Activated CD8-positive, alpha-beta T cell treated with anti-CD3 and anti-CD28 coated beads for 36 hours (primary cell): Measurements from ENCODE around the gene ADCY4. TPM values are rescaled to one million over a fixed set of nuclear protein-coding genes. Genes with fewer than 3 reads are reported as not detected.

Experiments
- ATAC-seq: fragments of 200-7000 bp; cut with Tn5 transposase; one replicate; pipeline ENCODE4 v1.10.0; 2021; ENCODE audit warnings: mild to moderate bottlenecking, moderate library complexity
- CTCF ChIA-PET: fragments of 350-600 bp; sonication (Branson Sonifier 250); formaldehyde crosslinking; loops from one replicate; lab custom pipeline; 2021; ENCODE audit warnings: antibody characterized with exemption; lab: Charles Lee
- POLR2A ChIA-PET: fragments of 350-600 bp; sonication (Branson Sonifier 250); formaldehyde crosslinking; loops from one replicate; lab custom pipeline; 2021; ENCODE audit warnings: antibody characterized with exemption; lab: Charles Lee
- DNase-seq: peaks from one replicate; pipeline ENCODE4 v3.0.0-alpha.2; 2020
- H3K27ac Mint-ChIP-seq: one replicate; pipeline ENCODE4 v1.8.0; 2021; ENCODE audit warnings: mild to moderate bottlenecking, mixed read lengths
- H3K27me3 Mint-ChIP-seq: one replicate; pipeline ENCODE4 v1.8.0; 2021; ENCODE audit warnings: mixed read lengths
- H3K36me3 Mint-ChIP-seq: one replicate; pipeline ENCODE4 v1.8.0; 2021; ENCODE audit warnings: low read depth, mixed read lengths
- H3K4me1 Mint-ChIP-seq: one replicate; pipeline ENCODE4 v1.8.0; 2021; ENCODE audit warnings: low read depth, mixed read lengths
- H3K4me3 Mint-ChIP-seq: one replicate; pipeline ENCODE4 v1.8.0; 2021; ENCODE audit warnings: mild to moderate bottlenecking, moderate library complexity, mixed read lengths
- H3K9me3 Mint-ChIP-seq: one replicate; pipeline ENCODE4 v1.8.0; 2021; ENCODE audit warnings: mixed read lengths
- intact Hi-C: fragments of 100-400 bp; cut with micrococcal nuclease; formaldehyde crosslinking; loops from one replicate; pipeline ENCODE4 v1.10.0; 2022
- total RNA-seq, 2 experiments: library from RNA; stranded (reverse); gene quantifications; one replicate each; pipeline ENCODE4 v1.2.3, GENCODE V29; 2021
- TF ChIP-seq, protein P1 (sequence below): fragments of 200-600 bp; IDR thresholded peaks from one replicate; pipeline ENCODE4 v1.8.0; 2022; ENCODE audit warnings: antibody characterized with exemption, mild to moderate bottlenecking

ADCY4 gene
- total RNA-seq, 2 experiments from 2014 or later, result 1.3 to 1.5 TPM

DNA sequence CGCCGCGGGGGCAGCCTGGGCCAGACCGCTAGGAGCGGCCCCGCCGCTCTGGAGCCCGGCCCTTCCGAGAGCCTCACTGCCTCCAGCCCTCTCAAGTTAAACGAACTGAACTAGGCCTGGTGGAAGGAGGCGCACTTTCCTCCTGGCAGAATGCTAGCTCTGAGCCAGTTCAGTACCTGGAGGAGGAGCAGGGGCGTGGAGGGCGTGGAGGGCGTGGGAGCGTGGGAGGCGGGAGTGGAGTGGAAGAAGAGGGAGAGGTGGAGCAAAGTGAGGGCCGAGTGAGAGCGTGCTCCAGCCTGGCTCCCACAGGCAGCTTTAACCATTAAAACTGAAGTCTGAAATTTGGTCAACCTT, 18.3 kb downstream of the ADCY4 start:
- peaks cover 47% of the 10 kb centered on the region for H3K4me1 Mint-ChIP-seq
- ChIA-PET POLR2A (interaction anchor here (0.5 to 1.9 kb wide), 5 partner anchors 8 to 149 kb away, joined by 3 to 4 read pairs (median 4); partner anchors contain the start of genes CBLN3 and KHNYN), CTCF (interaction anchor here (1.9 to 10.2 kb wide), 2 partner anchors 9 to 17 kb away, joined by 7 to 88 read pairs; partner anchors contain the start of genes ADCY4 and CIDEB)
- intact Hi-C loops, result no loop called here
- H3K27ac Mint-ChIP-seq, result no peak overlapping the region
- no peak overlapping the region for H3K4me3 Mint-ChIP-seq
- TF ChIP-seq, protein P1, sequence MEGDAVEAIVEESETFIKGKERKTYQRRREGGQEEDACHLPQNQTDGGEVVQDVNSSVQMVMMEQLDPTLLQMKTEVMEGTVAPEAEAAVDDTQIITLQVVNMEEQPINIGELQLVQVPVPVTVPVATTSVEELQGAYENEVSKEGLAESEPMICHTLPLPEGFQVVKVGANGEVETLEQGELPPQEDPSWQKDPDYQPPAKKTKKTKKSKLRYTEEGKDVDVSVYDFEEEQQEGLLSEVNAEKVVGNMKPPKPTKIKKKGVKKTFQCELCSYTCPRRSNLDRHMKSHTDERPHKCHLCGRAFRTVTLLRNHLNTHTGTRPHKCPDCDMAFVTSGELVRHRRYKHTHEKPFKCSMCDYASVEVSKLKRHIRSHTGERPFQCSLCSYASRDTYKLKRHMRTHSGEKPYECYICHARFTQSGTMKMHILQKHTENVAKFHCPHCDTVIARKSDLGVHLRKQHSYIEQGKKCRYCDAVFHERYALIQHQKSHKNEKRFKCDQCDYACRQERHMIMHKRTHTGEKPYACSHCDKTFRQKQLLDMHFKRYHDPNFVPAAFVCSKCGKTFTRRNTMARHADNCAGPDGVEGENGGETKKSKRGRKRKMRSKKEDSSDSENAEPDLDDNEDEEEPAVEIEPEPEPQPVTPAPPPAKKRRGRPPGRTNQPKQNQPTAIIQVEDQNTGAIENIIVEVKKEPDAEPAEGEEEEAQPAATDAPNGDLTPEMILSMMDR, result no peak
- H3K27me3 Mint-ChIP-seq, result no peaks in the 10 kb centered on the region
- DNase-seq (no peak), ATAC-seq (no peak)
- H3K36me3 Mint-ChIP-seq, result peaks cover 9% of the 10 kb centered on the region
- H3K9me3 Mint-ChIP-seq, result no peaks in the 10 kb centered on the region

DNA sequence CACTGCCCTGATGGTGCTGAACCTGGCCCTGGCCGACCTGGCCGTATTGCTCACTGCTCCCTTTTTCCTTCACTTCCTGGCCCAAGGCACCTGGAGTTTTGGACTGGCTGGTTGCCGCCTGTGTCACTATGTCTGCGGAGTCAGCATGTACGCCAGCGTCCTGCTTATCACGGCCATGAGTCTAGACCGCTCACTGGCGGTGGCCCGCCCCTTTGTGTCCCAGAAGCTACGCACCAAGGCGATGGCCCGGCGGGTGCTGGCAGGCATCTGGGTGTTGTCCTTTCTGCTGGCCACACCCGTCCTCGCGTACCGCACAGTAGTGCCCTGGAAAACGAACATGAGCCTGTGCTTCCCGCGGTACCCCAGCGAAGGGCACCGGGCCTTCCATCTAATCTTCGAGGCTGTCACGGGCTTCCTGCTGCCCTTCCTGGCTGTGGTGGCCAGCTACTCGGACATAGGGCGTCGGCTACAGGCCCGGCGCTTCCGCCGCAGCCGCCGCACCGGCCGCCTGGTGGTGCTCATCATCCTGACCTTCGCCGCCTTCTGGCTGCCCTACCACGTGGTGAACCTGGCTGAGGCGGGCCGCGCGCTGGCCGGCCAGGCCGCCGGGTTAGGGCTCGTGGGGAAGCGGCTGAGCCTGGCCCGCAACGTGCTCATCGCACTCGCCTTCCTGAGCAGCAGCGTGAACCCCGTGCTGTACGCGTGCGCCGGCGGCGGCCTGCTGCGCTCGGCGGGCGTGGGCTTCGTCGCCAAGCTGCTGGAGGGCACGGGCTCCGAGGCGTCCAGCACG, 18.9 kb downstream of the ADCY4 start:
- ATAC-seq (no peak), DNase-seq (no peak)
- Mint-ChIP-seq H3K4me1 (peaks cover 49% of the 10 kb centered on the region), H3K36me3 (peaks cover 9% of the 10 kb centered on the region), H3K4me3 (no peak overlapping the region), H3K9me3 (no peaks in the 10 kb centered on the region), H3K27me3 (no peaks in the 10 kb centered on the region), H3K27ac (no peak overlapping the region)
- intact Hi-C loops, result no loop called here
- TF ChIP-seq, protein P1, result no peak
- CTCF ChIA-PET, result interaction anchor here (1.9 to 10.2 kb wide), 2 partner anchors 8 to 17 kb away, joined by 7 to 88 read pairs; partner anchors contain the start of genes ADCY4 and CIDEB
- POLR2A ChIA-PET, result interaction anchor here (0.5 to 1.9 kb wide), 3 partner anchors 9 to 114 kb away, joined by 3 to 4 read pairs (median 4); partner anchors contain the start of genes CBLN3 and KHNYN

DNA sequence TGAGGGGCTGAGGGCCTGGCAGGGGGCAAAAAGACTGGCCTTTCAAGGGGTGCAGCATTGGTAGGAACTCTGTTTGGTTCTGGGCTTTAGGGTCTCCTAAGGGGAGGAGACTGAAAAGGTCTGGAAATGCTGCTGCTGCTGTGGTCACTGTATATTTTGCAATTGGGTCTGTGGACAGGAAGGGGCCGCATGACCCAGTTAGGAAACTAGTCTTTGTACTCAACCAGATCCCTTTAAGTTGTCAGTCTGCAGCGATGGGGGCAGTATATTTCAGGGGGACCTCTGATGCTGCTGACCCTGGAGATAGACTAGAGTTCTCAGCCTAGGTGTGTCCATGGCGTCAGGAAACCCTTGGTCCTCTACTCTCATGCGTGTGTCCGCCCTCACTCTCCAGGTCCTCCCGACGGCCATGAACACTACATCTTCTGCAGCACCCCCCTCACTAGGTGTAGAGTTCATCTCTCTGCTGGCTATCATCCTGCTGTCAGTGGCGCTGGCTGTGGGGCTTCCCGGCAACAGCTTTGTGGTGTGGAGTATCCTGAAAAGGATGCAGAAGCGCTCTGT, 19.5 kb downstream of the ADCY4 start:
- H3K27me3 Mint-ChIP-seq, result no peaks in the 10 kb centered on the region
- H3K9me3 Mint-ChIP-seq, result no peaks in the 10 kb centered on the region
- no peak for DNase-seq
- POLR2A ChIA-PET, result interaction anchor here (1.9 kb wide), 1 partner anchor 115 kb away, joined by 4 read pairs; the partner anchor contains the start of genes CBLN3 and KHNYN
- H3K4me1 Mint-ChIP-seq, result peaks cover 51% of the 10 kb centered on the region
- no peak overlapping the region for H3K27ac Mint-ChIP-seq
- no peak for ATAC-seq
- intact Hi-C loops, result no loop called here
- CTCF ChIA-PET, result interaction anchor here (1.9 to 10.9 kb wide), 3 partner anchors 7 to 18 kb away, joined by 7 to 138 read pairs (median 88); partner anchors contain the start of genes ADCY4 and CIDEB
- no peak overlapping the region for H3K4me3 Mint-ChIP-seq
- TF ChIP-seq, protein P1, result no peak
- peaks cover 9% of the 10 kb centered on the region for H3K36me3 Mint-ChIP-seq

DNA sequence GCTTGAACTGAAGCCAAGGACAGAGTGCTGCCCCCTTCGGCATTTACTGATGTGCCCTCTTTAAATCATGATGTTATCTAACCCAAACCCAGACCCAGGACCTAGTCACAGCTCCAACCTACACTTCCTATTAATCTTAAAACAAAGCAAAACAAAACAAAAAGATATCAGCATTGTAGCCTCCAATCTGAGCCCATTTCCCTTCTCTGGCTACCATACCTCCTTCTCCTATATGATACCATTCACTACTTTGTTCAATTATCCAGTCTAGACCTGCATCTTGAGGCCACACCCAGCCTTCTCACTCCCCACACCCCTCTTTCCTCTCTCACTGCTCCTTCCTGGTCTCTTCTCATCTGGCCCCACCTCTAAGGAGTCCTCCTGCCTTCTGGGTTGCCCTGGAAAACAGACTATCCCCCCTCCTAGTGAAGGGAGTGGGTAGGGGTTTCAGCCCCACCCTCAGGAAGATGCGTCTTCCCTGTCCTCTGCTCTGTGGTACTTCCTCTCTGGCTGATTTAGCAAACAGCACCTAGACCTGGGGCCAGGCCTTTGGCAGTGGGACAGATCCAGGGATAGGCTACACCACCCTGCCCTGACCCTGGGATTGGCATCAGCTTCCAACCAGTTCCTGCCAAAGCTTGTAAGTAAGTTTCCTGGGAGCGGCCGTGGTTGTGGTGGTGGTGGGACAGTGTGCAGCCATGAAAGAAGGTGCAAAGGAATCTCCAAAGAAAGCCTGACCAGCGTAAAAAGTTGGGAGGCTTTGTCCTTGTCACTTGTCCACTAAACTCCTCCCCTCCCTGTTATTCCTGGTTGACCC, 20.3 kb downstream of the ADCY4 start:
- ChIA-PET POLR2A (interaction anchor here (0.7 to 2.2 kb wide), 3 partner anchors 10 to 127 kb away, joined by 3 to 9 read pairs (median 4); partner anchors contain the start of gene TINF2), CTCF (interaction anchor here (0.8 to 28.2 kb wide), 6 partner anchors 15 to 122 kb away, joined by 3 to 873 read pairs (median 19); partner anchors contain the start of genes ADCY4, DHRS1, GMPR2 and KHNYN)
- H3K4me3 Mint-ChIP-seq, result no peak overlapping the region
- TF ChIP-seq, protein P1, result no peak
- H3K9me3 Mint-ChIP-seq, result no peaks in the 10 kb centered on the region
- ATAC-seq (no peak), DNase-seq (no peak)
- intact Hi-C loops, result no loop called here
- H3K27ac Mint-ChIP-seq, result peak overlapping the region; percentile 13
- H3K27me3 Mint-ChIP-seq, result no peaks in the 10 kb centered on the region
- peaks cover 56% of the 10 kb centered on the region for H3K4me1 Mint-ChIP-seq
- peaks cover 9% of the 10 kb centered on the region for H3K36me3 Mint-ChIP-seq
